HG02610 (cell line): ENCODE measurements around the gene MICA.
A peak's percentile ranks its signal among the peaks of the same experiment; 100 is the strongest.
"Not testable (repeated sequence)": the region's sequence is repeated elsewhere in the genome, so short reads cannot be mapped to it uniquely, and the experiment has no call there.

Experiments used
- ATAC-seq: cut with Tn5 transposase; IDR thresholded peaks from one replicate; pipeline ENCODE4 v1.9.1; 2021; ENCODE audit warnings: mild to moderate bottlenecking, moderate library complexity; ENCODE audit not compliant: unreplicated experiment

MICA gene

GRCh38 chr6:31381666-31382065 lies 21.7 kb upstream of the MICA start:
- no peak for ATAC-seq

DNA sequence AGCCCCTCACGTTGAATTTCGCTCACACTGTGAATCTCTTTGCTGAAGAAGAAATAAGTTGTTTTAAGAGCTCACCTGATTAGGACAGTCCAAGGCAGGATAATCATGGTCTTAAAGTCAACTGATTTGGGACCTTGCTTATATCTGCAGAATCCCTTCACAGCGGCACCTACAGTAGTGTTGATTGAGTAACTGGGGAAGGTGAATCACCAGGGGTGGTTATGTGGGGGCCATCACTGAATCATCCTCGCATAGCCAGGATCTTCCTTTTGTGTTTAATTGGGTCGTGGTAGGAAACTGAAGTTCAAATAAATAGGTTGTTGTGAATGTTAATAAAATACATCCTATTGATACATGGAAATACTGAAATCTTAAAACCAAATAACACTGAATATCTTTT lies 20.2 kb upstream of the MICA start:
- ATAC-seq = no peak

GRCh38 chr6:31385041-31385440 lies 18.4 kb upstream of the MICA start:
- no peak for ATAC-seq

DNA sequence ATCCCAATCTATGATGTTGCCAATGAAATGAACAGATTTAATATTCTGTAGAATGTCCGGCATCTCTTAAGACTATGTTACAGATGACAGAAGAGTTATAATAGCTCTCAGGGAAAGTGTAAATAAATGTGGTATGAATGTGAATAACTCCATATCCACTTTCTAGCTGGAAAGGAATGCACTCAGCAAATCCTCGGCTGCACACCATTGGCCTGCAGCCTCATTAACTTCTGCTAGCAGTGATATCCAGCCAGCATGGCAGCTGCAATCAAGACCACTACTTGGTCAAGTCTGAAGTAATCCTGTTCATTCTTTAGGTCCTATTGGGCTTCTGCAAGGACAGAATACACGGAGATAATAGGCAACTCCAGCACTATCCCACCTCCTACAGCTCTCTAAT lies 17.3 kb upstream of the MICA start:
- ATAC-seq = no peak

DNA sequence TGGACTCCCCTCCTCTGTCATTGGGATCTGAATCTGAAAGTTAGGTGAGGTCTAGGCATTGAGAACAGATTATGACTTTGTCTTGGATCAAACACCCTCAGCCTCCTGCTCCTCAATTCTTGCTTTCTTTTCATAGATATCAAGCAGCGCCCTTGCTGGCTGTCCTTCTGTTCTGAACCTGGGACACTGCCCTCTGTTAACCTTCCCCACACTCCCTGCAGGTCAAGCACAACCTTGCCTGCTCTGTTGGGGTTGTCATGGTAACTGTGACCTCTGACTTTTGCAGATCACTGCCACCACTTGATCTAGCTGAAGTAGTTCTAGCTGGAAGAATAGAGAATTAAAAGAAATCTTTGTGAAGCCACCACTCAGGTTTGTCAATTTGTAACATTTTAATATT lies 16.4 kb upstream of the MICA start:
- no peak for ATAC-seq

DNA sequence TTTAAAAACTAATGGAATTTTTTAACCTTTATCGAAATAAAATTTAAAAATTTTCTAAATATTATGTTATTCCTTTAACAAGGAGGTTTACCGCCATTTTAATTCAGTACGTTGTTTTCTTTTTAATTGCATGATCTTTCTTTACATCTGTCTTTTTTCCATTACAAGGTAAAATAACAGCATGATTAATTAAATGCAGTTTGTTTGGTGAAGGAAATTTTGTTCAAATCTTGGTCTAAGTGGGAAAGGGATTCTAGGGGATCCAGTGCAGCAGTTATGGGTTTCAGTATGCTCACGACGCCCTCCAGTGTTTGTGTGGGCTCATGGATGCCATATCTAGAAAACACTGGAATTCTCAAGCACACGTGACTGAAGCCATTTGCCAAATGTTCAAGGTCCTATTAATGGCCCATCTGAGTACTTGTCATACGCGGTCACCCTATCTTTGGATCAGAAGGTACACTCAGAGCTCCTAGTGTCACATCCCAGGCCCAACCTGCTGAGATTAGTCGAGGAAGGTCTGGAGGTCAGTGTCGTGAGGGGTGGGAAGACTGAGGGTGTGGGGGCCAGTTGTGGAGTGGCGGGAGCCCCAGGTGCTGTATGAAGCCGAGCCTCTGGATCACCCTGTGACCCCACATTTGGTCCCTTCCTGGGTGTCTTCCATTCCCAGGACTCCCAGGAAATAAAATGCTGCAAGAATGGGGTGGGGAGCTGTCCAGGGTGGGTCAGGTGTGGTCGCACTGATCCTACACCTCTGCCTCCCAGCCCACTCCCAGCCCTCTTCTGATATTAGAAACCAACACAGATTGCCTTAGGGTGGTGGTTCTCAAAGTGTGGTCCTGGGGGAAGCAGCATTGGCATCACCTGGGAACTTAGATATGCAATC lies 14.2 kb upstream of the MICA start:
- ATAC-seq = not testable (repeated sequence)

GRCh38 chr6:31389802-31390132 lies 13.6 kb upstream of the MICA start:
- not testable (repeated sequence) for ATAC-seq

GRCh38 chr6:31393932-31394331 lies 9.5 kb upstream of the MICA start:
- no peak for ATAC-seq

GRCh38 chr6:31394381-31394780 lies 9.0 kb upstream of the MICA start:
- ATAC-seq = no peak

- ATAC-seq = no peak
Observed at GRCh38 chr6:31395832-31396231, 7.6 kb upstream of the MICA start.

- peak; percentile 38 for ATAC-seq
Observed at GRCh38 chr6:31396422-31397152, 6.8 kb upstream of the MICA start.

DNA sequence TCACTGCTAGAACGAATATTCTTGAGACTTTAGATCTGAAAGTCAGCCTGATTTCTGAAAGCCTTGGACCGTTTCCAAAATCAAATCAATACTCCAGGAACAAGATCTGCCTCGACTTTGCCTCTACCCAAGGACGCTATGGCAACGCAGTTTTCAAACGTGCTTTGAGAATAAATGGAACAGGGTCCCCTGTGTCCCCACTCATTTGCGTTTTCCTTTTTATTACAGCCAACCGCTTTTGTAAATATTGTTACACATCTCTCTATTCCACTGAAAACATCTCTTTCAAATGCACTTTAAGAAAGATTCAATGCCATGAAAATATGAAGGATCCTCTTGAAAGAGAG lies 6.3 kb upstream of the MICA start:
- not testable (repeated sequence) for ATAC-seq

GRCh38 chr6:31397901-31398525 lies 5.4 kb upstream of the MICA start:
- ATAC-seq = no peak

DNA sequence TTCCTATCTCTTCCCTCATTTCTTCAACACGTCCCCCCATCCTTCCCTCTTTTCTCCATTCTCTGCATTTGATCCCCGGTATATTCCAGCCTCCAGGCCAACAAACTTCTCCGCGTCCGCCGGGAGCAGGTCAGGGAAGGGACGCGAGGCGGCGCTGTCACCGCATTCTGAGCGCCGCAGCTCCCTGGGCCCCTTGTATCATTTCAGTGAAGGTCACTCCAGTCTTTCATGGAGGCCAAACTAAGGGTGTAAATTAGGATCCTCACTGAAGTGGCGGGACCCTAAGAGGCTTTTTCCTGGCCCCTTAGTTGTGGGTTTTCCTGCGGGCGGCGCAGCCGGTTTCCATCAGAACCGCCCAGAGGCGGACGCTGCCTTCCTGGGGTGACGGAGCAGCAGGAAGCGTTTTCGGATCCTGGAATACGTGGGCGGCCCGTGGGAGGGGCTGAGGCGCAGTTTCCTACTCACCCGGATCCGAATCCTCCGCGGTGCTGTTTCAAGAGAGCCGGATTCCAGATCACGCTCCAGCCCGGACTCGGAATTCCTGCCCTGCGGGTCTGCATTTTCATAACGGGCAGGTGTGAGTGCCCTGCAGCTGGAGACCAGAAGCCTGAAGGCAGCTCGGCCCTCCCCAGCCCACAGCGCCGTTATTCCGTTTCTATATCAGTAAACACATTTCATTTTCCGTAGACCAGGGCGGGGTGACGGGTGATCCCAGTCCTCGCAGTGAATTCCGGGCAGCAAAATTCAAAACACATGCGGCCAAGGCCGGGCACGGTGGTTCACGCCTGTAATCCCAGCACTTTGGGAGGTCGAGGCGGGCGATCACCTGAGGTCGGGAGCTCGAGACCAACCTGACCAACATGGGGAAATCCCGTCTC lies 3.6 kb upstream of the MICA start:
- no peak for ATAC-seq

DNA sequence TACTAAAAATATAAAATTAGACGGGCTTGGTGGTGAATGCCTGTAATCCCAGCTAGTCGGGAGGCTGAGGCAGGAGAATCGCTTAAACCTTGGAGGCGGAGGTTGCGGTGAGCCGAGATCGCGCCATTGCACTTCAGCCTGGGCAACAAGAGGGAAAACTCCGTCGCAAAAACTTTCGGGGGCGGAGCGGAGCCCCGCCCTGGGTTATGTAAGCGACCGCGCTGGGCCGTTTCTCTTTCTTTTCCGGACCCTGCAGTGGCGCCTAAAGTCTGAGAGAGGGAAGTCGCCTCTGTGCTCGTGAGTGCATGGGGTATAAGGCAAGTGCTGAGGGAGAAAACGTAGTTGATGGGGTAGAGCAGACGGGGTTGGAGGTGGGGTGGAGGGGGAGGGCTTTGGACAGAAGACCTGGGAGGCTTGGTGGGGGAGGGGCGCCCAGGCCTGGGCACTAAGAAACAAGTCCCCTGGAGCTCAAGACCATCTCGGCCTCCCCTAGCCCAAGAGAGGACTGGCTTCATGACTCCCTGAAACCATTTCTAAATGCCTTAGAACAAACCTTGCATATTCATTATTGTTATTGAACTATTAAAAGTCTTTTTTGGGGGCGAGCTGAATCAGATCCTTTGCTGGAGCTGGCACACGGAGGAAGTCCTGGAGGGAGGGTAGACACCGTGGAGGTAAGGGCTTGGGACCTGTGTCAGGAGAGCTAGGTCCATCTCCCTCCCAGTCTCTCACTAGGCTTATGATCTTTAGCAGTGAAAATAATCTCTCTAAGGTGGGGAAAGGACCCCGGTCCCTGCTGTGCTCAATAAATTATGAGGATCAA lies 2.7 kb upstream of the MICA start:
- no peak for ATAC-seq

DNA sequence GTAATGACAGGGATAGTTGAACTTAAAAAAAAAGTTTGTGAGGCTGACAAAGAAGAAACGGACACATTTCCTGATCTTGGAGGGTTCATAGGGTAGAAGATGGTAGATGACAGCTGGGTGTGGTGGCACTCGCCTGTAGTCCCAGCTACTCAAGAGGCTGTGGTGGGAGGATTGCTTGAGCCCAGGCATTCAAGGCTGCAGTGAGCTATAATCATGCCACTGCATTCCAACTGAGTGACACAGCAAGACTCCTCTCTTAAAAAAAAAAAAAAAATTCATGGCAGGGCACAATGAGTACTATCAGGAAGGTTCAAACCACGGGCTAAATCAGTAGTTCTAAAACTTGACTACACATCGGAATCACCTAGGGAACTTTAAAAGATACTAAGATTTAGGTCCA lies 2.0 kb upstream of the MICA start:
- no peak for ATAC-seq

GRCh38 chr6:31402324-31403282 lies 792 bp upstream of the MICA start:
- ATAC-seq = peak; percentile 17

- ATAC-seq = not testable (repeated sequence)
Observed at GRCh38 chr6:31404061-31404364, 618 bp downstream of the MICA start.

DNA sequence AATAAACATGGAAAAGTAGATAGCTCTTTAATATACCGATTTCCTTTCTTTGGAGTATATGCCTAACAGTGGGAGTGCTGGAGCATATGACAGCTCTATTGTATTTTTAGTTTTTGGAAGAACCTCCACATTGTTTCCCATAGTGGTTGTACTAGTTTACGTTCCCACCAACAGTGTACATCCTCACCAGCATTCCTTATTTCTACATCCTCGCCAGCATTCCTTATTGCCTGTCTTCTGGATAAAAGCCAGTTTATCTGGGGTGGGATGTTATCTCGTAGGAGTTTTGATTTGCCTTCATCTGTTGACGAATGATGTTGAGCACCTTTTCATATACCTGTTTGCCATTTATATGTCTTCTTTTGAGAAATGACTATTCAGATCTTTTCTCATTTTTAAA lies 2.6 kb downstream of the MICA start:
- no peak for ATAC-seq
